ENCODE data around the gene PTPA. TPM values are rescaled to one million over a fixed set of nuclear protein-coding genes. Genes with fewer than 3 reads are reported as not detected.

PTPA gene
- total RNA-seq, 1 donor, result 73.5 TPM

DNA sequence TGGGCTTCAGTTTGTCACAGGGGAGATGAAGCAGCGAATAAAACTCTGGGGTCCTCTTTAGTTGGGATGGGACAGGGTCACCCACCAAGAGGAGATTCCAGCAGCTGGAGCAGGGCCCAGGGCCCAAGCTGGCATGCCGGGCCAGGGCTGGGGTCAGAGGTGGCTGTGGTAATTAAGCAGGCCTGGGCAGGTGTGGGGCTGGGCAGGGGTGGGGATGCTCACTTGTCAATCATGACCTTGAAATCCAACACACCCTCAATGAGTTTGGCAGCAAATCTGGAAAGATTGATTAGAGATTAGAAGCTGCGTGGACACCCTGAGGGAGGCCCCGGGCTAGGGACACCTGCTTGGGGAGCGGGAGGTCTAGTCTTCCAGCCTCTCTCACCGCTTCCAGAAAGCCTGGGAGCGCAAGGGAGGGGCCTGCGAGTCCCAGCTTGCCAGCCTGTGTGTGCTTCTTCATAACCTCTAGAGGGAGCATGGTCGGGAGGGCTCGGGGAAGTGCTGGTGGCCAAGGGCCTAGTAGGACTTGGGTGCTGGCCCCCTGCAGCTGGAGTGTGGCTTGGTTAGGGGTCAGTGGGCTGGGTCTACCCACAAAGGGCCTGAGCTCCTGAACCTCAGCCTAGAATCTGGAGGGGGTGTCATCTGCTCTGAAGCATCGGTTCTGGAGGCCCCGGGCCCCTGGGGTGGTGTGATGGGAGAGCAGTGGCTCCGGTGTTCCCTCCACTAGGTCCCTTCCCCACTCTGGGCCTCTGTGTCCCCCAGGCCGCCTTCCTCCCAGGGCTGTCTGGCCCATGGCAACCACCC lies 8.2 kb upstream of the PTPA start:
- Histone ChIP-seq H3K79me2 (ENCODE audit: insufficient read depth, low read length) (no peaks in the 10 kb centered on the region), H3K4me3 (ENCODE audit: insufficient read depth, low read length) (no peak overlapping the region), H3K4me2 (ENCODE audit: insufficient read depth, low read length) (no peak overlapping the region), H3K27me3 (ENCODE audit: insufficient read depth, low read length) (no peaks in the 10 kb centered on the region), H3K4me1 (ENCODE audit: insufficient read depth, low read length) (no peaks in the 10 kb centered on the region), H3K27ac (ENCODE audit: low read depth, low read length) (no peak overlapping the region), H4K20me1 (ENCODE audit: insufficient read depth, low read length) (peaks cover 5% of the 10 kb centered on the region), H3K9me3 (ENCODE audit: low read depth, low read length) (no peaks in the 10 kb centered on the region), H2AFZ (ENCODE audit: low read length) (no peak overlapping the region), H3K36me3 (ENCODE audit: insufficient read depth, low read length) (peaks cover 13% of the 10 kb centered on the region)
- DNase-seq (ENCODE audit: insufficient read length, low spot score, missing footprints), result peak; percentile 97
- TF ChIP-seq, protein P1, sequence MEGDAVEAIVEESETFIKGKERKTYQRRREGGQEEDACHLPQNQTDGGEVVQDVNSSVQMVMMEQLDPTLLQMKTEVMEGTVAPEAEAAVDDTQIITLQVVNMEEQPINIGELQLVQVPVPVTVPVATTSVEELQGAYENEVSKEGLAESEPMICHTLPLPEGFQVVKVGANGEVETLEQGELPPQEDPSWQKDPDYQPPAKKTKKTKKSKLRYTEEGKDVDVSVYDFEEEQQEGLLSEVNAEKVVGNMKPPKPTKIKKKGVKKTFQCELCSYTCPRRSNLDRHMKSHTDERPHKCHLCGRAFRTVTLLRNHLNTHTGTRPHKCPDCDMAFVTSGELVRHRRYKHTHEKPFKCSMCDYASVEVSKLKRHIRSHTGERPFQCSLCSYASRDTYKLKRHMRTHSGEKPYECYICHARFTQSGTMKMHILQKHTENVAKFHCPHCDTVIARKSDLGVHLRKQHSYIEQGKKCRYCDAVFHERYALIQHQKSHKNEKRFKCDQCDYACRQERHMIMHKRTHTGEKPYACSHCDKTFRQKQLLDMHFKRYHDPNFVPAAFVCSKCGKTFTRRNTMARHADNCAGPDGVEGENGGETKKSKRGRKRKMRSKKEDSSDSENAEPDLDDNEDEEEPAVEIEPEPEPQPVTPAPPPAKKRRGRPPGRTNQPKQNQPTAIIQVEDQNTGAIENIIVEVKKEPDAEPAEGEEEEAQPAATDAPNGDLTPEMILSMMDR (IDR thresholded peaks at IDR 0.05; ENCODE audit: extremely low read depth, low read depth, low read length), result peak; percentile 63

DNA sequence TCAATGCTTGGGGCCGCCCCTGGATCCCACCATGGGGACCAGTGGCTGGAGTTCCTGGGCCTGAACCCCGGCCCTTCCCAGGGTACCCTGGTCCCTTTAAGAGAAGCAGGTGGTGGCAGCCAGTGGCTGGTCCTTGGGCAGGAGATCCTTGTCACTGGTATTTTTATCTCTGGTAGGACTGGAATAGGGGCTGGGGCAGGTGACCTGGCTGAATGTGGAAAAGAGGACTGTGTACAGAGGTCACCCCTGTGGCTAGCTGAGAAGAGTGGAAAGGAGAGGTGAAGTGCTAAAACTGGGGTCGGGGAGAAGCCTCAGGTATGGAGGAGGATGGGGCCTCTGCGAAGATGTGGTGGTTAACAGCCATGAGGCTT lies 7.6 kb upstream of the PTPA start:
- TF ChIP-seq, protein P1 (IDR thresholded peaks at IDR 0.05; ENCODE audit: extremely low read depth, low read depth, low read length), result no peak
- no peaks in the 10 kb centered on the region for H3K9me3 ChIP-seq (ENCODE audit: low read depth, low read length)
- H3K4me2 ChIP-seq (ENCODE audit: insufficient read depth, low read length), result no peak overlapping the region
- H3K27ac ChIP-seq (ENCODE audit: low read depth, low read length), result no peak overlapping the region
- no peak overlapping the region for H3K4me3 ChIP-seq (ENCODE audit: insufficient read depth, low read length)
- H3K79me2 ChIP-seq (ENCODE audit: insufficient read depth, low read length), result no peaks in the 10 kb centered on the region
- H3K4me1 ChIP-seq (ENCODE audit: insufficient read depth, low read length), result no peaks in the 10 kb centered on the region
- H3K27me3 ChIP-seq (ENCODE audit: insufficient read depth, low read length), result no peaks in the 10 kb centered on the region
- H4K20me1 ChIP-seq (ENCODE audit: insufficient read depth, low read length), result peaks cover 5% of the 10 kb centered on the region
- DNase-seq (ENCODE audit: insufficient read length, low spot score, missing footprints), result peak; percentile 55
- no peak overlapping the region for H2AFZ ChIP-seq (ENCODE audit: low read length)
- H3K36me3 ChIP-seq (ENCODE audit: insufficient read depth, low read length), result peaks cover 16% of the 10 kb centered on the region

- H3K4me2 ChIP-seq (ENCODE audit: insufficient read depth, low read length), result no peak overlapping the region
- TF ChIP-seq, protein P1 (IDR thresholded peaks at IDR 0.05; ENCODE audit: extremely low read depth, low read depth, low read length), result no peak
- peaks cover 2% of the 10 kb centered on the region for H3K4me1 ChIP-seq (ENCODE audit: insufficient read depth, low read length)
- no peak for DNase-seq (ENCODE audit: insufficient read length, low spot score, missing footprints)
- H3K4me3 ChIP-seq (ENCODE audit: insufficient read depth, low read length), result no peak overlapping the region
- H4K20me1 ChIP-seq (ENCODE audit: insufficient read depth, low read length), result peaks cover 8% of the 10 kb centered on the region
- no peaks in the 10 kb centered on the region for H3K27me3 ChIP-seq (ENCODE audit: insufficient read depth, low read length)
- H3K27ac ChIP-seq (ENCODE audit: low read depth, low read length), result no peak overlapping the region
- H3K36me3 ChIP-seq (ENCODE audit: insufficient read depth, low read length), result peaks cover 16% of the 10 kb centered on the region
- H2AFZ ChIP-seq (ENCODE audit: low read length), result no peak overlapping the region
- H3K9me3 ChIP-seq (ENCODE audit: low read depth, low read length), result no peaks in the 10 kb centered on the region
- peaks cover 3% of the 10 kb centered on the region for H3K79me2 ChIP-seq (ENCODE audit: insufficient read depth, low read length)
Observed at GRCh38 chr9:129104051-129104450, 7.2 kb upstream of the PTPA start.

- peak; percentile 76 for DNase-seq (ENCODE audit: insufficient read length, low spot score, missing footprints)
- Histone ChIP-seq H3K36me3 (ENCODE audit: insufficient read depth, low read length) (peaks cover 16% of the 10 kb centered on the region), H4K20me1 (ENCODE audit: insufficient read depth, low read length) (peaks cover 14% of the 10 kb centered on the region), H3K4me2 (ENCODE audit: insufficient read depth, low read length) (no peak overlapping the region), H3K27ac (ENCODE audit: low read depth, low read length) (no peak overlapping the region), H3K4me3 (ENCODE audit: insufficient read depth, low read length) (no peak overlapping the region), H2AFZ (ENCODE audit: low read length) (no peak overlapping the region), H3K27me3 (ENCODE audit: insufficient read depth, low read length) (no peaks in the 10 kb centered on the region), H3K9me3 (ENCODE audit: low read depth, low read length) (no peaks in the 10 kb centered on the region), H3K79me2 (ENCODE audit: insufficient read depth, low read length) (peaks cover 14% of the 10 kb centered on the region), H3K4me1 (ENCODE audit: insufficient read depth, low read length) (peaks cover 11% of the 10 kb centered on the region)
- TF ChIP-seq, protein P1 (IDR thresholded peaks at IDR 0.05; ENCODE audit: extremely low read depth, low read depth, low read length), result no peak
Observed at GRCh38 chr9:129105857-129106694, 5.1 kb upstream of the PTPA start.
